ENCODE data around the gene MED13L.

Gene MED13L

DNA sequence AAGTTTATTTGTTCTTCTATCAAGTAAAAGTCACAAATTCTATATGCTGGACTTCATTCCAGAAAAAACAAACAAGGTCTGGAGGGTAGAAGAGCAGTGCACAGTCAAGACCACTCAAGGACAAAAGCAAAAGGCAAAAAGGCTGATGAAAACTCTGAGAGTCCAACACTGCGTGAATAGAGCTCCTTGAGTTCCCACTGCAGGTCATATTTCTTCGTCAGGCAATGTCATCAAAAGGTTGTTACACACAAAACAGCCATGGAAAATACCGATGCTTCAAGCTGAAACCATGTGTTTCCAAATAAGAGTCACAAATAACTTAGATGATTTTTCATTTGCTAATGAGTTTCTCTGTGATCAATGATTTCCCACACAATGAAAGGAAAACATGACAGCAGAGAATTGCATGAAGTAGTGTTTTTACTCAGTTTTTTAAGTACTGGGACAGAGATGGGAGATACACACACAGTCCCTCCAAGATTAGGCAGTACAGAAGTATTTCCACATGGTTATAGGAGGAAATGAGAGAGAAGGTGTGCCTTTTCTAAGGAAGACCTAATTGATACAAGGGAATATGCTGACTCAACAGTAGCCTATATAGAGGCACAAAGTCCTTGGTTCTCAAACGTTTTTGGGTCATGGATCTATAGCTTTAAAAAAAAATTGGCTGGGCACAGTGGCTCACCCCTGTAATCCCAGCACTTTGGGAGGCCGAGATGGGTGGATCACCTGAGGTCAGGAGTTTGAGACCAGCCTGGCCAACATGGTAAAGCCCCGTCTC, 177.7 kb downstream of the MED13L start:
- in situ Hi-C loops (cut with MboI; ENCODE audit: low sequenced_read_pairs), result no loop called here

DNA sequence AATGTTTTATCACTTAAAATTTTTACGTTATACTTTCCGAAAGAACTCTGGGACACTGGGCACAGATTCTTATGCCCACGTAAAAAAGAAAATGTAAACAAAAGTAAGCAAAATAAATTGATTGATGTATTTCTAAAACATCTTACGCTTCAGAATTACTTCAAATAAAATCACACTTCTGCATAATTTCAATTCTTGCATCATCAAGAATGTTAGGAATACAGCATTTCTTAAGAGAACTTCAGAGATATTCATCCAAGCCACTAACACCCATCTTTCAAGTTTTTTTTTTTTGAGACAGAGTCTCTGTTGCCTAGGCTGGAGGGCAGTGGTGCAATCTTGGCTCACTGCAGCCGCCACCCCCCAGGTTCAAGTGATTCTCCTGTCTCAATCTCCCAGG, 180.6 kb downstream of the MED13L start:
- in situ Hi-C loops (cut with MboI; ENCODE audit: low sequenced_read_pairs), result no loop called here

DNA sequence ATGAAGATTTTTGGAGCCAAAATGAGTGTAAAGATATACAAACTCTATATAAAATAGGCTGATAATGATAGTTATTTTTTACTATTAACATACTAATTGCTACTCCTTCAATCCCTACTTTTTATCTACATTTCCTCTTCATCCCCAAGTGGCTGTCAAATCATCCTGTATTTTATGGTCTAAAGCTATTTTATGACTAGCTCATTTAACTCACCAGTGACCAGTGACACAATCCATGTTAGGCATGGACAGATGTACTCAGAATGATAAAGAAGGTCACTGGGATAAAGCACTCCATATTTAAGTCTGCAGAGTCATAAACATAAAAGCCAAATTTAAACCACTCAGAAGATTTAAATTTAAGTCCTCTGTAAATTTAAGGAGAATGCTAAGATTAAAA, 183.0 kb downstream of the MED13L start:
- in situ Hi-C loops (cut with MboI; ENCODE audit: low sequenced_read_pairs), result no loop called here

DNA sequence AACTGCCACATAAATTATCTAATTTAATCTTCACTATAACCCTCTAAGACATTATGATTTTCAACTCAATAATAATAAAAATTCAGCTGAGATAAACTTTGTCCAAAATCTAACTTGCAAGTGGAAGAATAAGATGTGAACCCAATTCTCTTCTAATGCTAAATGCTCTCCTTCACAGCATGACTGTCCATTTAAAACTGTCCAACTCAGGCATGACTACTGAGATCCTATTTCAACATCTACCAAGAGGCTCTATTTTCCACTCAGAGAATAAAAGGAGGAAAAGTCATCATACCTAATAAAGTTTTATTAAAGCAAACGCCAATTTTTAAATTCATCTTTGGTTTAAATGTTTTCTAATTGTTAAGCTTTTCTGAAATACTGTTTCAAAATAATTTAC, 183.6 kb downstream of the MED13L start:
- in situ Hi-C loops (cut with MboI; ENCODE audit: low sequenced_read_pairs), result no loop called here

DNA sequence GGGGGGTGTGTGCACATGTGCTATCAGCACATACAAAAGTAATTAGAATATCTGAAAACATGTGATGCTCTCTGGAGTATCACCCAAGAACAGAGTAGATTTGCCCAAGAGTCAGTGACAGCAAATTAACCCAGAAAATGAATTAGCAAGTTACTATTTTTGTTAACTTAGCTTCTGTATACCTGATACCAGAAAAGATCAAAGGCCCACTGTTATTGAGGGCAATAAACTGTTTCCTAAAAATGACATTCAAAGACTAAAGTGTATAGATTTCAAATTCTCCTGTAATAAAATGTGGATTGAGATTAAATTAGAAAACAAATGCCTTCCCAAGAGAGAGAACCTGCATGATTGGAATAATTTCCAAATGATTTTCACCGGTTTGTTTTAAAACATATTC, 184.7 kb downstream of the MED13L start:
- in situ Hi-C loops (cut with MboI; ENCODE audit: low sequenced_read_pairs), result no loop called here

DNA sequence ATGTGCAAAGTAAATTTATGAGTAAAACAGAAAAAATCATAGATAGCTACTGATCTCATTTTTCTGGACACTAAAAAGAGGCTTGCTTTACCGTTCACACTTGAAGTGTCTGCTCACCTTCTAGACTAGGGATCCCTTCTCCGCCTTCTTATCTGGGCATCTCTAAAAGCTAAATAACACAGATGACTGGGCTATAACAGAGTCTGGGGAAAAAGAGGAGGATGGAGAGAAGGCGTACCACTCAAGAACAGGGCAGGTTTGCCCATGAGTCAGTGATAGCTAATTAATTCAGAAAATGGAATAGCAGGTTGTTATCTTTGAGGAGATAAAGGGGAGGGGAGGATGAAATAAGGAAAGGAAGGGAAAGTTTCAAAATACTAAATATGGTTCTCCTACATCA, 185.3 kb downstream of the MED13L start:
- in situ Hi-C loops (cut with MboI; ENCODE audit: low sequenced_read_pairs), result no loop called here

DNA sequence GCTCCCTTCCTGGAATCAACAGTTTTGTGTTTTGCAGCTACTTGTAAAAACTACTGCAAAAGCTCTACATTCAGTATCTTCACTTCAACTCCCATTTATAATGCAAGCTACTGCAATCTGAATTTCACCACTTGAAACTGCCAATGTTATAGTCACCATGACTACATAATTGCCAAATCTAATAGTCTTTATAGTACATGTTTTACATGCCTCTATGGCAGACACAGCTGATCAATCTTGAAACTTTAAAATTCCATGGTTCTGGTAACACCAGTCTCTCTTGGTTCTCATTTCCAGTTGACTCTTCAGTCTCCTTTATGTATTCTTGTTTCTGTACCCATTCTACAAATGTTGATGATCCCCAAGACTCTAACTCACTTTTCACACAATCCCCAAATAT, 185.9 kb downstream of the MED13L start:
- in situ Hi-C loops (cut with MboI; ENCODE audit: low sequenced_read_pairs), result no loop called here

DNA sequence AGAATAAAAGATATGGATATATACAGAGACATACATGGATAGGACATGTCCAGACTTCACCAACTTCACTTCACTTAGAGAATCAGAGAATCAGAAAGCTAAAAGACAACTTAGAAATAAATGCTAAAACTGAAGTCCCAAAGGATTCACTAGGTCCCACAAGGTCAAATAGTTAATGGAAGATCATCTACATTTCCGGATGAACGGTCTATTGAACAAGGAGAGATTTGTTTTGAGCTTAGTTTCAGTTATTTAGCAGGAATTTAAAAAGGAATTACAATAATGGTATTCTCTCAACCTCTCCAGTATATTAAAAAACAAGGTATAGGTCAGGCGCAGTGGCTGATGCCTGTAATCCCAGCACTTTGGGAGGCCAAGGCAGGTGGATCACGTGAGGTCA, 187.0 kb downstream of the MED13L start:
- in situ Hi-C loops (cut with MboI; ENCODE audit: low sequenced_read_pairs), result no loop called here

DNA sequence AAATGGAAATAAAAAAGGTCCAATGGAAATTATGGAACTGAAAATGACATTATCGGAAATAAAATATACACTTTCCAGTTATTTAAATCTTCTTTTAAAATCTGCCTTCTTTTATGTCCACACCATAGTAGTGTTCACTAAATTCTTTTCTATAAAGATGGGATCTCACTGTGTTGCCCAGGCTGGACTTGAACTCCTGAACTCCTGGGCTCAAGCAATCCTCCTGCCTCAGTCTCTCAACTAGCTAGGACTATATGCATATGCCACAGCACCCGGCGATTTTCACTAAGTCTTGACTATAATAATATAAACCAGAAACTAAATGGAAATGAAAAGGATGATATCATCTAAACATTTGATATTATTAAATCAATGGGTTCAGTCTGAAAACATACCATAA, 188.4 kb downstream of the MED13L start:
- in situ Hi-C loops (cut with MboI; ENCODE audit: low sequenced_read_pairs), result no loop called here

DNA sequence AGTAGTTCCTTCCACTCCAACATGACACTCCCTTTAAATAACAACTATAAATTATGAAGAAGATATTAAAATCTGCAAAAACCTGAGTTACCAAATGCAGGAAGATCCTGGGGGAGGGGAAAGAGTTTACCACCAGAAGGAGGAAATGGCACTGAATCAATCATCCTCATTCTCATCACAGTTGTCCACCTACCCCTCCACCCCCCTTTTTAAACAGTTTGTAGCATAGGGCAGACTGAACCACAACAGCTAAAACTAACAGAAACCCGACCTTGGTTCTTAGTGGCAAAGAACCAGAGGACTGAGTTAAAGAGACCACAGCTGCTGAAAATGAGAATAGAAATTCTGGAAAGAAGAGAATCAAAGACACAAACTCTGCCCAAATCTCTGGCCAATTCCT, 189.5 kb downstream of the MED13L start:
- in situ Hi-C loops (cut with MboI; ENCODE audit: low sequenced_read_pairs), result no loop called here

DNA sequence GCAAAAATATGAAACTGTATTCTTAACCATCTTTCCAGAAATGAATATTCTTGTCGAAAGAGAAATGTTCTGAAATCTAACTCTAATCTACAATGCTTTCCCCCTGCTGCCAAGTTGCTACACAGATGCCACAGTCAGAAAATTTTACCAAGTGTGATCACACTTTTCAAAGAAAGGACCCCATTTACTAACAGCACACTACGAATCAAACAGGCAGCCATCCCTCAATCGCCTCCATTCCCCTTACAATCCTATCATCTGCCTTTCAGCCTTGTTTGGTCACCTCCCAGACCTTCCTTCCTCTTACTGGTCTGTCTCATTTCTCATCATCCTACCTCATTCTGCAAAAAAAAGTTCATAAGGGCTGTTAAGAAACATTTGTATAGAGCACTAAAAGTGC, 190.1 kb downstream of the MED13L start:
- in situ Hi-C loops (cut with MboI; ENCODE audit: low sequenced_read_pairs), result no loop called here

DNA sequence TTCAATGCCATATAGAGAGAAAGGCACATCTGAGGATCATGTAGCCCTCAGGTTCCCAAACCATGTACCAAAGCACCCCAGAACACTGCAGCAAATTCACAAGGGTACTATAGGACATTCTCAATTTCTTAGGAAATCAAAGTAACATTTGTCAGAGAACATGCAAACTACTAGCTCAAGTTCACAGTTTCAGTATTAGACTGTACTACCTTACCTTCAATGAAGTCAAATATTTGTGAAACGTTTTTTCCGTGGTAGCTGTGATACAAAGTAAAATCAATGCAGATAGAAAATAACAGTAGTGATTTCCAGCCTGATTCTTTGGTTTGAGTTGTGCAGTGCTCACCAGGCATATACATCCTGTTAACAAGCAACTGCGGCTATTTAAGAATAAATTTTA, 197.1 kb downstream of the MED13L start:
- in situ Hi-C loops (cut with MboI; ENCODE audit: low sequenced_read_pairs), result no loop called here

DNA sequence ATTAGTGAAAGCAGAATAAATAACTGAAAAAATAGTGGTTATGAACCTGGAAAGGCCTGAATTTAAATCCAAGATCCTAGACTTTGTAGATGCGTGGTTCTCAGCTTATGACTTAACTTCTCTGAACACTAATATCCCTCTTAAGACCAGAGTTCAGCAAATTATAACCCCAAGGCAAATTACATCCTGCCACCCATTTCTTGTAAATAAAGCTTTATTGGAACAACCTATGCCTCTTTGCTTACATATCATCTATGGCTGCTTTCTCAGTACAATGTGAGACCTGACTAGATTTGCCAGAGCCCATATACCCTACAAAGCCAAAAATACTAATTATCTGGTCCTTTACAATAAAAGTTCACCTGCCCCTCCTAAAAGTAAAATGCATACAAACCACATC, 199.1 kb downstream of the MED13L start:
- in situ Hi-C loops (cut with MboI; ENCODE audit: low sequenced_read_pairs), result no loop called here

DNA sequence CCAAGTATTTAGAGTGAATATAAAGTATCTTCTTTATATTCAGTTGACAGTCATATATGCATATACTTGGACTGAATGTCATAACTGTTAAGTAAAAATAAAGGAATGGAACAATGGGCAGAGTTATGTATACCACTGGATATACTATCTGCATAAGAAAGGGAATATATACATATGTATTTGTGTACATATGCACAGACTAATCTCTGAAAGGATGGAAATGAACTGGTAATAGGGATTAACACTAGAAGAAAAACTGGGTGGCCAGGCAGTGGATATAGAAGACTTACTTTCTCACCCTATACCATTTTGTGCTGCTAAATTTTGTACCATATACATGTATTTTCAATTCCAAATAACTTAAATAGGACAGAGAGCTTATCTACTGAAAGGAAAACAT, 200.1 kb downstream of the MED13L start:
- in situ Hi-C loops (cut with MboI; ENCODE audit: low sequenced_read_pairs), result no loop called here

DNA sequence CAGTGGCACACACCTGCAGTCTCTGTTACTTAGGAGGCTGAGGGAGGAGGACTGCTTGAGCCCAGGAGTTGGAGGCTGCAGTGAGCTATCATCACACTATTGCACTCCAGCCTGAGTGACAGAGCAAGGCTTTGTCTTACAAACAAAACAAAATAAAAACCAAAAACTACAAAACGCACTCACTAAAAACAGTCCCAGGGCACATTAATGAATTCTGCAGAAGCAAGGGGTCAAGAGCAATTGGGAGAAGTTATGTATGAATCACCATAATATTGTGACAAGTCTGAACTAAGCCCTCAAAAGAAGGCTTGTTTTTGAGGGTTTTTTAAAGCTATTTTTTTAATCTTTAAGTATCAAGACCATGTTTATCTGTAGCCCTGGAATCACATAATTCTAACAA, 201.1 kb downstream of the MED13L start:
- in situ Hi-C loops (cut with MboI; ENCODE audit: low sequenced_read_pairs), result no loop called here

DNA sequence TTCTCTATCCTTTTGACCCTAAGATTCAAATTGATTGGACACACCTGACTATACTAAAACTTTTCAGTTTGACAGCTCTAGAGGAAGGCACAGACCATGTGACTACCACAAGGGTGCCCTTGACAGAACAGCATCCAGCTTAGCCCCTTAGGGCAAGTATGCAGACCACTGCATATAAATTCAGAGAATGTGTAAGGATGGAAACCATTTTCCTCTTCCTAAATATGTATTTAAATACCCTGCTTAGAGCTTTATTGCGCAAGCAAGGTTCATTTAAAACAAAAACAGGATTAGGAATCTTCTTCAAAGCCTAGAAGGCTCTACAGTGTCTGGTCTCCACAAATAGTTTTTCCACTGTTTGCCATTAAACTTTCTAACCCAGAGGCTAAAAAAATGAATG, 202.8 kb downstream of the MED13L start:
- in situ Hi-C loops (cut with MboI; ENCODE audit: low sequenced_read_pairs), result no loop called here

DNA sequence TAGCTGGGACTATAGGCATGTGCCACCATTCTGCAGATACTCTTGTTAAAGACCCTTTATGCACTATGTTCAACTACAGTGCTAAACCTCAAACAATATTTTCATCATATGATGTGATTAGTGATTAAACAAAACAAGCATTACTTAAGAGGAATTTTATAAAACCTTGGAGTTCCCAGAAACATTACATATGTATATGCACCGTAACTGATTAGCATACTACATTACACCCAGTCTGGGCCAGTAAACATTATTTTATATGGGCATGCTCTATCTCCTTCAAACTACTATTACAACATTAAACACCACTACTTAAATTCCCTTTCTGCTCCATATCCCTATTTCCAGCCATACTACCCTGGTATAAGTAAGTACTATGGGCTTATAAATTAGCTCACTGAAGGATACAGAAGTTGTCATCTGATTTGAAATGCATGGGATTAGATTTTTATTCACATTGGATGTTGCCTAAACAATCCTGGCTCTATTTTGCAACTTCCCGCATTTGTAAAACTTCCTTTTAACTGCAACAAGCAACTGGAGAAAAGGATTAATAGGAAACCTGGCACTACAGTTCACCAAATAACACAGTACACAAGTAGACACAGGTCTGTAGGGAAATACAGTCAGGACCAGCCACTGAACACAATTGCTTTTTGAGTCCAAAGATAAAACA, 205.8 kb downstream of the MED13L start:
- in situ Hi-C loops (cut with MboI; ENCODE audit: low sequenced_read_pairs), result no loop called here

DNA sequence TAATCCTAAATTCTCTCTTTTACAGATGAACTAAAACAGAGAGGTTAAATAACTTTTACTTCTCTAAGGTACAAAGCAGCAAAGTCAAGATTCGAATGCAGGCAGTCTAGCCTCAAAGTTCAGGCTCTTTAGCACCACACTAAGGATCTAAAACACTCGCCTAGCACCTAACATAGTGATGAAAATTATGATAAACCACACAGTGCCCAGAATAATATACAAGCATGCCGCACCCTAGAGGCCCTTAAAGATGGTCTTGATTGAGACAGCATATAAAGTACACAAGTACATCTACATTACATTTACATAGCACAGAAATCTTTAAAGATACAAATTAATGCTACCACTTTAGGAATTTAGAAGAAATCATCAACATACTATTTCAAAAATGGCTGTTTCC, 207.0 kb downstream of the MED13L start:
- in situ Hi-C loops (cut with MboI; ENCODE audit: low sequenced_read_pairs), result no loop called here

DNA sequence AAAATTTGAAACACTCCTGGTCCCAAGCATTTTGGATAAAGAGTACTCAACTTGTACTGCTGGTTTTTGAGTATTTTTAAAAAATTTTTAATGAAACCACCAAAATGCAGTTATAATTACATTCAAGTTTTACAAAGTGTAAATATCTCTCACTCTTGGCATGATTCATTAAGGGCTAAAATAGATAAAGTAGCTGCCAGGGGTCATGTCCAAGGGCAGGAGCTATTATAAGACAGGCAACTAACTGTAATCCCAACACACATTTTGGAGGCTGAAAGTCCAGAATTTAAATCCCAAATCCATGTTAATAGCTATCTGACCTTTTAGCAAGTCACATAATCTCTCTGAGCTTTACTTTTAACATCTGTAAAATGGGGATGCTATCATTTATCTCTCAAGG, 207.6 kb downstream of the MED13L start:
- in situ Hi-C loops (cut with MboI; ENCODE audit: low sequenced_read_pairs), result no loop called here

DNA sequence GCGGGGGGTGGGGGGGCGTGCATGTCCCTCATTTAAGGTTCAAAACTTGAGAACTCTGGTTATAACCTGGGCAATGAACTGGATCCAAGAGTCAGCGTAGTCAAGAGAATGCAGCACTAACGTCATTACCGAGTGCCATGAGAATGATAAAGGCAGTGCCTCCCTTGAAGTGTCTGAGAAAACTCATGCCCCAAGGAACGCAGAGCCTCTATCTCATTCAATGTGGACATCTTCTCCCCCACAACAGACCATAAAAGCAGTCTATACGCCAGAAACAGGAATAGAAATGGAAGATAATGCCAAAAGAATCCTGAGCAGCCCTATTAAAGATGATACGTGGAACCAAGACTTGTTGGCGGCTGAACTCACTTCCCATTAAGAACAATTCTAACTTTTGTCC, 208.6 kb downstream of the MED13L start:
- in situ Hi-C loops (cut with MboI; ENCODE audit: low sequenced_read_pairs), result no loop called here

DNA sequence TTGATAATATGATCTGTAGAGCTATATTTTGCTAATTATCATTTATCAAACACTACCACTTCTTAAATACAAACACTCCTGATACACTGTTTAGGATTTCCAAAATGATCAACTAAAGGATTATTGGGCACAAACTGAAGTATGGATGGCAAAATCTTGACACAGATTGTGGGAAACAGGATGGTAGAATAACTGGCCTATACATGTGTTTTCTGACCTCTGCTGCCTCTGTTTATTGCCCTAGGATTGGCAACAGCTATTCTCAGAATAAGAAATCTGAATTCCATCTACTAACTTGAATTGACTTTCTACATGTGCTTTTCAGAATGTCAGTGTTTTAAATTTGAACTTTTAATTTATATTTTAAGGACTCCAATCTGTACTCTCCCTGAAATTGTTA, 209.1 kb downstream of the MED13L start:
- in situ Hi-C loops (cut with MboI; ENCODE audit: low sequenced_read_pairs), result no loop called here

DNA sequence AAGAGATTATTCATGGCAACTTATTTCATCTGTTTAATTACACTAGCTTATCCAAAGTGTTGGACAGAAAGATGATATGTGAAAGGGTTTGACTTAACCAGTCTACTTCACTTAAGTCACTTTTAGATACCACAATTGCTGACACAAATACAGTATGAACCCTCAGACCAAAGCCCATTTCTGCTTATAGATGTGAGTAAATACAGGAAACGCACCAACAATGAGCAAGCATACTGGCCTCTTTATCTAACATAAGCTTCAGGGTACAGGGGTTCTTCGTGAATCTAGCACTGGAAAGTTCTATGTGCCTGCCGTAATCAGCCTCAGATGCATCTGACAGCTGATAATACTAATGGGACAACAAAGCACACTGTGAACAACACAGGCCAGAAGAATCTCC, 209.6 kb downstream of the MED13L start:
- in situ Hi-C loops (cut with MboI; ENCODE audit: low sequenced_read_pairs), result no loop called here
